Activated CD4-positive, CD25-positive, alpha-beta regulatory T cell treated with anti-CD3 and anti-CD28 coated beads, Interleukin-2, amount 50 U/mL, for 16 hours (primary cell): ENCODE data around the gene WDR70.
"Not testable (repeated sequence)": the region's sequence is repeated elsewhere in the genome, so short reads cannot be mapped to it uniquely, and the experiment has no call there.

Experiments
- DNase-seq: peaks from one replicate; pipeline ENCODE4 v3.0.0-alpha.2; 2020; ENCODE audit warnings: low read depth, low spot score

Gene WDR70

DNA sequence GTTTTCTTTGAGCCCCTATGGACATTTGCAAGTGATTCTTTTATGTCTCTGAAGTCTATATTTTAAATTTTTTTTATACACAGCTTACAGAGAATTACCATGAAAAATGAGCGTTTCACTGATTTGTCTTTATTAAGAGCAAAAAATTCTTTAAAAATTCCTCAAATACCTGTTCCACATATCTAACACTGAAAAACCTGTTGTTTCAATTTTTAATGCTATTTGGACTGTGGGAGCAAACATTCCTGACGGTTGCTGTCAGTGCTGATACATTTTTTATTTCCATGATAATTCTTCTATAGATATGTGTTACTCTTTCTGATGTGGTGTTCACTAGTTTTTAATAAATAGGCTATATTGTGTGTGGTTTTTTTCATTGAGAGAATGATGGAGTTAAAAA is 261.0 kb downstream of the WDR70 start:
- DNase-seq = no peak

DNA sequence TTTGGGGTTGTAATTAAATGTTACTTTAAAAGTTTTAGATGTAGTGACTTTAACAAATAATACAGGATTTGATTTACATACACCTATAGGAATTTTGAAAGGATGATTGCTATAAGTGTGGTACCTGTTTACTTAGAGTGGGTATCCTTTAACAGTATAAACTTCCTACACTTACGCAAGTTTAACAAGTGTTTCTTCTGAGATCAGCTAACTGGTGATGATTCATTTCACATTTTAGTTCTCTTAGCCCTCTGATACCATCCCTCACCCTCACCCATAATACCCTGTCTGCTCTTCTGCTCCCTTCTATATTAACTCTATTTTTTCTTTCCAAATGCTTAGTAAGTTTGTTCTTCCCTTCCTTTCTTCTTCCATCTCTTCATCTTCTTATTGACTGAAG is 262.8 kb downstream of the WDR70 start:
- no peak for DNase-seq

DNA sequence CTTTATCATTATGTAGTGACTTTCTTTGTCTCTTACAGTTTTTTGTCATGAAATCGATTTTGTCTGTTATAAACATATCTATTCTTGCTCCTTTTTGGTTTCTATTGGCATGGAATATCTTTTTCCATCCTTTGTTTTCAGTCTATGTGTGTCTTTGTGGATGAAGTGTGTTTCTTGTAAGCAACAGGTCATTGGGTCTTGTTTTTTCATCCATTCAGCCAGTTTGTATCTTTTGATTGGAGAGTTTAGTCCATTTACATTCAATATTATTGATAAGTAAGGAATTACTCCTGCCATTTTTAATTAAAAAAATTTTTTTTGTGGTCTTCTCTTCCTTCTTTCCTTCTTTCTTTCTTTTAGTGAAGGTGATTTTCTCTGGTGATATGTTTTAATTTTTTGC is 266.6 kb downstream of the WDR70 start:
- DNase-seq = no peak

DNA sequence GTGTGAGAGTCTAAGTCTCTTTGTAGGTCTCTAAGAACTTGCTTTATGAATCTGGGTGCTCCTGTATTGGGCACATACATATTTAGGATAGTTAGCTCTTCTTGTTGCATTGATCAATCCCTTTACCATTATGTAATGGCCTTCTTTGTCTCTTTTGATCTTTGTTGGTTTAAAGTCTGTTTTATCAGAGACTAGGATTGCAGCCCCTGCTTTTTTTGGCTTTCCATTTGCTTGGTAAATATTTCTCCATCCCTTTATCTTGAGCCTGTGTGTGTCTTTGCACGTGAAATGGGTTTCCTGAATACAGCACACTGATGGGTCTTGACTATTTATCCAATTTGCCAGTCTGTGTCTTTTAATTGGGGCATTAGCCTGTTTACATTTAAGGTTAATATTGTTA is 275.4 kb downstream of the WDR70 start:
- not testable (repeated sequence) for DNase-seq

DNA sequence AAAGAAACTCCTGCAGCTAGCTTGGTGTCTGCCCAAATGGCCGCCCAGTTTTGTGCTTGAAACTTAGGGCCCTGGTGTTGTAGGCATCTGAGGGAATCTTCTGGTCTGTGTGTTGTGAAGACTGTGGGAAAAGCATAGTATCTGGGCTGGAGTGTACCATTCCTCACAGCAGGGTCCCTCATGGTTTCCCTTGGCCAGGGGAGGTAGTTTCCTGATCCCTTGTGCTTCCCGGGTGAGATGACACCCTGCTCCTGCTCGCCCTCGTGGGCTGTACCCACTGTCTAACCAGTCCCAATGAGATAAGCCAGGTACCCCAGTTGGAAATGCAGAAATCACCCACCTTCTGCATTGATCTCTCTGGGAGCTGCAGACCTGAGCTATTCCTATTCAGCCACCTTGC is 277.9 kb downstream of the WDR70 start:
- DNase-seq = no peak

DNA sequence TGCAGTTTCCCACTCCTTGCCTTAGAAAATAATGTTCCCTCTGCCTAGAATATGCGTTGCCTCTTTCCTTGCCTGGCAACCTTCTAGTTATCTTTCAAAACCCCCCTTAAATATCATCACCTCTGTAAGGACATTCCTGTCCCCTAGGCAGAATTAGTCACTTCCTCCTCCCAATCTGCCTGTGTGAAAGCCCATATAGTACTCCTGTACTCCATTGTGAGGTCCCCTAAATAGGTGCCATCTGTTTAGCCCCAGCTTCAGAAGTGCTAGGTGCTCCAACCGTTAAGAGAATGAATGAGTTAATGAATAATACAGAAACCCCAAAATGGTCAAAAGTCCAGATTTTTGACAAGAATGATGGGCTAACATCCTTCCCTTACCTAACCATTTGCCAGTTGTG is 279.3 kb downstream of the WDR70 start:
- DNase-seq = no peak

DNA sequence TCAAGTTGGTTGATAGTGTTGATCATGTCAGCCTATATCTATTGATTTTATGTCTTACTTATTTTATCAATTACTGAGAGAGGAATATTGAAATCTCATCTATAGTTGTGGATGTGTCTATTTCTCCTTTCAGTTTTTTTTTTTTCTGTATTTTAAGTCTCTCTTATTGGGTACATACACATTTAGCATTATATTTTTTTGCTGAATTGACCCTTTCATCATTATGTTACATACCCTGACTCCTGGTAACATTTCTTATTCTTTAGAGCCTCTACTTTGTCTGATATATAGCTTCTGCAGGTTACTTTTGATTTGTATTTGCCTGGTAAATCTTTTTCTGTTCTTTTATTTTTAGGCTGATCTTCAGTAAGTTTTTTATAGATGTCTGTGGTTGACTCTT is 281.2 kb downstream of the WDR70 start:
- no peak for DNase-seq

DNA sequence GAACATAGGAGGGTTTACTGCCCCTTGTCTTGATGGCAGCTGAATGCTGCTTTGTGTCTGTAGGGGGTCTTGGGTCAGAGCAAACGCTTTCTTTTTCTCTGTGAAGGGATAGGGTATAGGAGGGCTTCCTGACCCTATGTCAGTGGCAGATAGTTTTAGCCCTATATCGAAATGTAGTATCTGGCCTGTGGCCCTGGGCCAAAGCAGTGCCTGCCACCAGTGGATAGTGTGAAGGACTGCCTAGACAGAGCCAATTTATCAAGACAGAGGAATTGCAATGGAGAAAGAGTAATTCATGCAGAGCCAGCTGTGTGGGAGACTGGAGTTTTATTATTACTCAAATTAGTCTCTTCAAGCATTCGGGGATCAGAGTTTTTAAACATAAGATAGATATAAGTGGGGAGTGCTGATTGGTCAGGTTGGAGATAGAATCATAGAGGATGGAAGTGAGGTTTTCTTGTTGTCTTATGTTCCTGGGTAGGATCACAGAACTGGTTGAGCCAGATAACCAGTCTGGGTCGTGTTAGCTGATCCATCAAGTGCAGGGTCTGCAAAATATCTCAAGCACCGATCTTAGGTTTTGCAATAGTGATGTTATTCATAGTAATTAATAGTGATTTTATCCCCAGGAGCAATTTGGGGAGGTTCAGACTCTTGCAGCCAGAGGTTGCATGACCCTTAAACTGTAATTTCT is 282.3 kb downstream of the WDR70 start:
- no peak for DNase-seq

DNA sequence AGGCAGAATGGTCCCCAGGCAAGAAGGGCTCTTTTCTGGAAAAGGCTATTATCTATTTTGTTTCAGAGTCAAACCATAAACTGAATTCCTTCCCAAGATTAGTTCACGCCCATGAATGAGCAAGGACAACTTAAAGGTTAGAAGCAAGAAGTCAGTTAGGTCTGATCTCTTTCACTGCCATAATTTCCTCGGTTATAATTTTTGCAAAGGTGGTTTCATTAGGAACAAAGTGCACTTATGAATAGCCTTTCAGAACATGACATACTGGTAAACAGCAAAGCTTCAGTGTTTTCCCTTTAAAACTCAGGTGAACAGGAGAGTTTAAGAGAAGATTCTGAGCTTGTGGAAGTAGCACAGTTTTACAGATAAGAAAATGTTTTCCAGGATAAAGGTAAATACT is 282.8 kb downstream of the WDR70 start:
- DNase-seq = no peak

DNA sequence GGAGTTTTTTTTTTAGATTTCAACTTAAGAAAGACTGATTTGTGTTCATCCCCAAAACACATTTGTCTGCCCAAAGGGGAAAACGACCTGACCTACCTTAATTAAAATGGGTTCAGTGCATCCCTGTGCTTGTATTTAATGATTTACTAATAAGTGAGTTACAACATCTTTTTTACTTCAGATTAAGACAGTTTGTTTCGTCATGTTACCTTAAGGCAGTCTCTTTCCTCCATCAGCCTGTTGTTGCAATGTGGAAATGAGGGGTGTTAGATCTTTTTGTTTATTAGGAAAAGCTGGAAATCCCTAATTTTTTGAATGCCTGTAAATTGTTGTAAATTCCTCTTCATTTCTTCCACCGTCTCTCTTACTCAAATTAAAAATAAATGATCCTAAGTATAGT is 283.2 kb downstream of the WDR70 start:
- DNase-seq = no peak

DNA sequence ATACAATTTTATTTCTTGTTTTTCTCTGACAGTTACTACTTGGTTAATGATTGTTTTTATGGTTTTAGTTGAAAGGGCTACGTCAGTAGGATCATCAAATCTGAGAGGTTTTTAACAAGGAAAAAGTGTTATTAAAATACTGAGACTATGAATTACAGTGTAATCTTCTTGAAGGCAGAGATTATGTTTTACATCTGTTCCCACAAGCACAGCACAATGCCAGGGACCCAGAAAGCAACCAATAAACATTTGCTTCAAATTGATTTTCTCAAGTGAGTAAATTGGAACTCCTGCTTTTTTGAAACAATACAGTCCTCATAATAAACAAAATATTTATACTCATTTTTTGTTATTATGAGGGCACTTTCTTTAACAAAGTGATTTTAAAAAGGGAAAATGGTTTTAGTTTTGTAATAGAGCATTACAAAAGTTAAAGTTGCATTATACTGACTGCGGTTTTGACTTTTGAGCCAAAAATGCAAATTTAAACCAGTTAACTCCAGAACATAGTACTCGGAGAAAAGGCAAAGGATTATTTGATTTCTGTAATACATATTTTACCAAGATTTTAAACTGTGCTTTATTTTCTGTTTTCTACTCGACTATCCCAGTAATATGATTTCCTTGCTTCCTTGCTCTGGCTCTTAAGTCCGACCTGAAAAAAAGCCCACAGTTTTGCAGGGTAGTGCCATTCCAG is 283.8 kb downstream of the WDR70 start:
- DNase-seq = no peak

DNA sequence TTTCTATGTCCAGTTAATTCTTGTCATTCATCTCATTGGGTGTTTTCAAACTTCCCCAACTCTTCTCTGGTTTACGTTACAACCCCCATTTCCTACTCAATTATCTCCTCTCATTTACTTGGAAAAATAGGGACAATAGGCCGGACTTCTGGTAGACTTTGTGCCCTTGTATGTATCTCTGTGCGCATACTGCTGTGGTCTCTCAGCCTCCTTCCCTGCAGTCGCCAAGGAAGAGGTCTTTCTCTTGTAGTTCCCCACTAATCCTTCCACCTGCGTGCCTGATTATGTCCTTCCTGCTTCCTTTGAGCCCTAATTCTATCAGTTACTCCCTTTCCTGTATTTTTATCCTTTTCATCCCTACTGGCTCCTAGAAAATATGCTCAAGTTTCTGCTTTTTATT is 284.4 kb downstream of the WDR70 start:
- no peak for DNase-seq

DNA sequence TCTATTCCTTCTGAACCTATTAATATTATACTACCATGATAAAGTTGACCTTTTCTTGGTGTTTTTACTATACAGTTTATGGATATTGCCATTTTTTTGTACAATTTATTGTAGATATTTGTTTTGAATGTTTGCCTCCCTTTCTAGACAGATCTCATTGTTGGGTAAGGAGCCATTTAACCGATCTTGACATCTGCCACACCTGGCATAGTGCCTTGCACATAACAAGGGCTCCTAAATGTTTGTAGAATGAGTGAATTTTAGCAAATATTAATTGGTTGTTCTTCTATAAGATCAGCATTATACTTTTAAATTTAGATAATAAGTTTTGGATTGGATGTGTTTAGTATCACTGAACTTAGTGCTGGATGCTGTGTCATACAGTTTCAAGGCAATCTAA is 285.4 kb downstream of the WDR70 start:
- DNase-seq = no peak

DNA sequence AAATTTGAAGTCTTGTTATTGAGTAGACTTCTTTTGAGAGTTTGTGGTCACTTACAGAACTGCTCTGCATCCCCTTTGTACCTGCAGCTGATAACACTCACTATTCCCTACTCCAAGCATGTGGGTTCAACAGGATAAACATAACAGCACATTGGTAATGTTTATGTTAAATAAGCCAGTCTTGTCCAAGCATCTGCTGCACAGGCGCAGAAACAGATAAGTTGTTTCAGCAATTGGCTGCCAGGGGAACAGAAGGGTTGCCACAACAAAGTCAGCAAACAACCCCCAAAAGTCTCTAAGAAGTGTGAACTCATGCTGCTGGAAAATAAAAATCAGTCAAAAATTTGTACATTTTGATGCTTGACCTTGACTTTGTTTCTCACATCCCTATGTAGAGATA is 286.2 kb downstream of the WDR70 start:
- DNase-seq = no peak

DNA sequence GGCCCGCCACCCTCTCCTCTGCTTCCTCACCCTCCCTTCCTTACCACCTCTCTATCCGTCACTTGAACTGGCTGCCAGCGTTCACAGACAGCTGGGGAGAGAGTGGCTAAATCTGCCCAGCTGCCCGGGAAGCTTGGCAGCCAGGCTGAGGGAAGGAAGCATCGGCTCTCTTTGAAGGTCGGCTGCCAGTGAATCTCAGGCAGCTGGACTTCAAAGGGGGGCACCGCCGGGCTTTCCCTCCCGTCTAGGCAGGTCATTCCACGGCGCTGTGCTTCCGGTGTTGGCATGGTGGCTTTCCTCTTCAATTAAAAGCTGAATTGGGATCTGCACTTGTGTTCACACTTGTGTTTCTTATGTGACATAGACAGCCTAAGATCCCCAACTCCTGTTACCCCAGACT is 286.8 kb downstream of the WDR70 start:
- no peak for DNase-seq

DNA sequence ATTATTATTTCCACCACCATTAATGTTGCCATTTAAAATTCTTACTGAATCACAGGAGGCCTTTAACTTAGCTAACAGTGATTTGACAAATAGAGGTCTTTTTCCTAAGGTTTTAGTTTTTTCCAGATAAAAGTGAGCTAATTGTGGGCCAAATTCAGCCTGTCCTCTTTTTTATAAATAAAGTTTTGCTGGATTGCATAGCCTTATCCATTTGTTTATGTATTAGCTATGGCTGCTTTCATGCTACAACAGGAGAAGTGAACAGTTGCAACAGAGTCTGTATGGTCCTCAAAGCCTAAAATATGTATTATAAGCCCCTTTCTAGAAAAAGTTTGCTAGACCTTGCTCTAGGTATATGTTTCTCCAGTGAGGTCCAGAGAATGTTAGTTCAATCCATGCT is 288.3 kb downstream of the WDR70 start:
- DNase-seq = no peak

DNA sequence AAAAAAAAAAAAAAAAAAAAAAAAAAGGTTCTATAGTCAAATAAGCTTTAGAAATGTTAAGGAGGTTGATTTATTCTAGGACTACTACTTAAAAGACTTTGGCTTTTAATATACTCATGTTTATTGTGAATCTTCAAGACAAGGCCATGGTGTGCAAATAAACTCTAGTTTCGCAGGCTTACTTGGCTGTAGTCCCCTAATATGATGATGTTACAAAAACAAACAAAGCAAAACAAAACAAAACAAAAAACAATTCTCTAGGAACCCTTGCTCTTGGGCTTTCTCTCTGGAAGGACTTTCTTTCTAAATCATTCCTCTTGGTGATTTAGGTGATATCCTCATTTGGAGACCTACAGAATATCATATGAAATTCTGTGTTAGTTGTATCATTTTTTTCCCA is 288.7 kb downstream of the WDR70 start:
- no peak for DNase-seq

DNA sequence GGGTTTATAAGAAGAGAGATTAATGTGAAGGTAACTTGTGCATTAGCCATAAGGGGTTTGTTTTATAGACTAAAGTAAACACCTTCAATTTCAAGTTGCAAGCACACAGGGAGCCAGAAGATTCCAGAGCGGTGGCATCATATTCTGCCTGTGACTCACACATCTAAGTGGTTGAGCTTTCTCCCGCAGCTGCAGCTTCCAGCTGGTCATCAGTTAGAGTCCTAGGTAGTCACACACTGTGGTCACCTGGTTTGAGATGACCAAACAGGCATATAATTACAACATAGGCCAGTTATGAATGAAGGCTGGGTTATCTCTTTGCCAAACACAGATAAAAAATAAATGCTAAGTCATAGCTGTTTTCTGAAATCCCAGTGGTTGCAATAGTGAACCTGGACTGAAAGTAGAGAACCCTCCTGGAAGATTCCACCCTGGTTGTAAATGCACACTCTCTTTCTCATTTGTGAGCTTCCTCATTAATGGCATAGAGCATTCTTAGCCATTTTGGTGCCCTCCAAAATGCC is 289.5 kb downstream of the WDR70 start:
- no peak for DNase-seq

DNA sequence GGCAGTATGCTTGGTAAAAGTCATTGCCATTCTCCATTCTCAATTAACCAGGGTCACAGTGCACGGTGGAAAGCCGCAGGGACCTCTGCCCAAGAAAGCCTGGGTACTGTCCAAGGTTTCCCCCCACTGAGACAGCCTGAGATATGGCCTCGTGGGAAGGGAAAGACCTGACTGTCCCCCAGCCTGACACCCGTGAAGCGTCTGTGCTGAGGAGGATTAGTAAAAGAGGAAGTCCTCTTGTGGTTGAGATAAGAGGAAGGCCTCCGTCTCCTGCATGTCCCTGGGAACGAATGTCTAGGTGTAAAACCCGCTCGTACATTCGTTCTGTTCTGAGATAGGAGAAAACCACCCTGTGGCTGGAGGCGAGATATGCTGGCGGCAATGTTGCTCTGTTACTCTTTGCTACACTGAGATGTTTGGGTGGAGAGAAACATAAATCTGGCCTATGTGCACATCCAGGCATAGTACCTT is 293.0 kb downstream of the WDR70 start:
- DNase-seq = not testable (repeated sequence)

DNA sequence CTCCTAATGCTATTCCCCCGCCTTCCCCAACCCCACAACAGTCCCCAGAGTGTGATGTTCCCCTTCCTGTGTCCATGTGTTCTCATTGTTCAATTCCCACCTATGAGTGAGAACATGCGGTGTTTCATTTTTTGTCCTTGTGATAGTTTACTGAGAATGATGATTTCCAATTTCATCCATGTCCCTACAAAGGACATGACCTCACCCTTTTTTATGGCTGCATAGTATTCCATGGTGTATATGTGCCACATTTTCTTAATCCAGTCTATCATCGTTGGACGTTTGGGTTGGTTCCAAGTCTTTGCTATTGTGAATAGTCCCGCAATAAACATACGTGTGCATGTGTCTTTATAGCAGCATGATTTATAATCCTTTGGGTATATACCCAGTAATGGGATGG is 295.2 kb downstream of the WDR70 start:
- DNase-seq = not testable (repeated sequence)

DNA sequence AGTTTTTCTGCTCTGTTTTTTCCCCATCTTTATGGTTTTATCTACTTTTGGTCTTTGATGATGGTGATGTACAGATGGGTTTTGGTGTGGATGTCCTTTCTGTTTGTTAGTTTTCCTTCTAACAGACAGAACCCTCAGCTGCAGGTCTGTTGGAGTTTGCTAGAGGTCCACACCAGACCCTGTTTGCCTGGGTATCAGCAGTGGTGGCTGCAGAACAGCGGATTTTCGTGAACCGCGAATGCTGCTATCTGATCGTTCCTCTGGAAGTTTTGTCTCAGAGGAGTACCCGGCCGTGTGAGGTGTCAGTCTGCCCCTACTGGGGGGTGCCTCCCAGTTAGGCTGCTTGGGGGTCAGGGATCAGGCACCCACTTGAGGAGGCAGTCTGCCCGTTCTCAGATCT is 300.2 kb downstream of the WDR70 start:
- DNase-seq = not testable (repeated sequence)

DNA sequence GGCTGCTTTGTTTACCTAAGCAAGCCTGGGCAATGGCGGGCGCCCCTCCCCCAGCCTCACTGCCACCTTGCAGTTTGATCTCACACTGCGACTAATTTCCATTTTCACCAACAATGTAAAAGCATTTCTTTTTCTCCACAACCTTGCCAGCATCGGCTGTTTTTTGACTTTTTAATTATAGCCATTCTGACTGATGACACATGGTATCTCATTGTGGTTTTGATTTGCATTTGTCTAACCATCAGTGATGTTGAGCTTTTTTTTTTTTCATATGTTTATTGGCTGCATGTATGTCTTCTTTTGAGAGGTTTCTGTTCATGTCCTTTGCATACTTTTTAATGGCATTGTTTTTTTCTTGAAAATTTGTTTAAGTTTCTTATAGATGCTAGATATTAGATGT is 300.8 kb downstream of the WDR70 start:
- not testable (repeated sequence) for DNase-seq

DNA sequence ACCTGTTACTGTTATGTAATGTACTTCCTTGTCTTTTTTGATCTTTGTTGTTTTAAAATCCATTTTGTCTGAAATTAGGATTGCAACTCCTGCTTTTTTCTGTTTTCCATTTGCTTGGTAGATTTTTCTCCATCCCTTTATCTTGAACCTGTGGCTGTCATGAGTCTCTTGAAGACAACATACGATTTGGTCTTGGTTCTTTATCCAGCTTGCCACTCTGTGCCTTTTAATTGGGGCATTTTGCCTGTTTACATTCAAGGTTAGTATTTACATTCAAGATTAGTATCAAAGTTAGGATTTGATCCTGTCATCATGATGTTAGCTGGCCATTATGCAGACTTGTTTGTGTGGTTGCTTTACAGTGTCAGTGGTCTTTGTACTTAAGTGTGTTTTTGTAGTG is 304.0 kb downstream of the WDR70 start:
- DNase-seq = no peak
